Stimulated activated CD4-positive, alpha-beta T cell treated with anti-CD3 and anti-CD28 coated beads, TNF-alpha, amount 100 ng/mL, for 48 hours (primary cell): Measurements from ENCODE around the gene CYB5A.
A peak's percentile ranks its signal among the peaks of the same experiment; 100 is the strongest.
"Not testable (repeated sequence)": the region's sequence is repeated elsewhere in the genome, so short reads cannot be mapped to it uniquely, and the experiment has no call there.

ENCODE experiments used
- DNase-seq, 3 donors: peaks; one replicate each; pipeline ENCODE4 v3.0.0-alpha.2; 2020; ENCODE audit warnings: low read depth in 3 of 3

The CYB5A gene

GRCh38 chr18:74291771-74292540 lies at the start of gene CYB5A:
TSS of gene CYB5A (minus strand) at chr18:74291963. CDS start at chr18:74291875, 88 bp downstream.
- peak; percentile 93 to 94 (median 94) for DNase-seq

GRCh38 chr18:74337912-74338309 lies 46.1 kb upstream of the CYB5A start:
- DNase-seq = no peak

GRCh38 chr18:74337155-74337911 lies 45.6 kb upstream of the CYB5A start:
- no peak for DNase-seq

GRCh38 chr18:74336656-74337055 lies 44.9 kb upstream of the CYB5A start:
- DNase-seq = no peak

- no peak for DNase-seq
Measured at GRCh38 chr18:74334242-74334893, 42.6 kb upstream of the CYB5A start.

- no peak for DNase-seq
Measured at GRCh38 chr18:74333091-74333490, 41.3 kb upstream of the CYB5A start.

- no peak for DNase-seq
Measured at GRCh38 chr18:74331404-74331803, 39.6 kb upstream of the CYB5A start.

GRCh38 chr18:74329688-74330205 lies 38.0 kb upstream of the CYB5A start:
- no peak for DNase-seq

- DNase-seq = no peak
Measured at GRCh38 chr18:74328206-74328605, 36.4 kb upstream of the CYB5A start.

- DNase-seq = not testable (repeated sequence)
Measured at GRCh38 chr18:74326791-74327190, 35.0 kb upstream of the CYB5A start.

GRCh38 chr18:74326231-74326630 lies 34.5 kb upstream of the CYB5A start:
- DNase-seq = no peak

GRCh38 chr18:74316257-74317170 lies 24.8 kb upstream of the CYB5A start:
- no peak for DNase-seq

GRCh38 chr18:74315464-74316256 lies 23.9 kb upstream of the CYB5A start, which contains the start of gene C18orf63:
TSS of gene C18orf63 (plus strand) at chr18:74315839. CDS start at chr18:74317866, 2,027 bp downstream.
- no peak for DNase-seq

- DNase-seq = no peak
Measured at GRCh38 chr18:74314759-74315463, 23.1 kb upstream of the CYB5A start.

- no peak for DNase-seq
Measured at GRCh38 chr18:74311000-74311399, 19.2 kb upstream of the CYB5A start.

GRCh38 chr18:74310411-74310810 lies 18.6 kb upstream of the CYB5A start:
- DNase-seq = no peak

- DNase-seq = no peak
Measured at GRCh38 chr18:74303936-74304335, 12.2 kb upstream of the CYB5A start.

- no peak for DNase-seq
Measured at GRCh38 chr18:74303306-74303705, 11.5 kb upstream of the CYB5A start.

- no peak for DNase-seq
Measured at GRCh38 chr18:74299746-74300145, 8.0 kb upstream of the CYB5A start.

GRCh38 chr18:74299162-74299561 lies 7.4 kb upstream of the CYB5A start:
- DNase-seq = no peak
